ENCODE results near the gene LRP3.
"Not testable (repeated sequence)": the region's sequence is repeated elsewhere in the genome, so short reads cannot be mapped to it uniquely, and the experiment has no call there.

Gene LRP3

DNA sequence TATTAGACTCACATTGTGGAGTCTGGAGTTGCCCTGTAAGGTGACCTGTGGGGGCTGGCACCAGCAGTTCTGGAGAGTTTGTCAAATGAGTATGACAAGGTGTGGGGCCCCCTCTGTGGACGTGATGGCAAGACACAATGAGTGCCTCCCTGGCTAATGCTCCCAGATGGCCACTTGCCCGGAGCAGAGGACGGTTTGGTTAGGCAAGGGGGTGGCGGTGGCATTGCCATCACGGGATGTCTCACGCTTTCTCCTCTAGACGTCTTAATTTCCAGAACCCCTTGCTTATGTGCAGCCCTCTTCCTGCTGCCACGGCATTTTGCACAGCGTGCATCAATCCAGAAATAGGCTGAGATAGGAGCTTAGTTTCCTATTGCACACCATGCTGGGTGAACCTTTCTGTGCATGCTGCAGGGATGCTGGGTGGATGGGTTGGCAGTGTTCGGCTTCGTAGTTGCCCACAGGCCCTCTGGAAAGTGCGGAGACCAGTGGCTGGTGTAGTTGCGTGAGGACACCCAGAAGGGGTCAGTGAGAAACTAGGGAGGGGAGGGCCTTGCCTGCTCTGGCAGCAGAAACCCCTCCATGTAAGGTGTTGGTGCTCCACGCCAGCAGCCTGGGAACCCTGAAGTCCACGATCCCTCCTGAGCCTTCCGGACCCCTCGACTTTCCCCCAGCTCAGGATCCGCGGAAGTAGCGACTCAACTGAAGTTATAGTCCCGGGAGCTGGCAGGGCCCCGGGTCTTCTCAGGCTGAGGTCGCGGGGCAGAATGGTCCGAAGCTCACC lies 18.1 kb upstream of the LRP3 start:
- no peak for DNase-seq (ENCODE audit: low read depth in 2 of 2)

DNA sequence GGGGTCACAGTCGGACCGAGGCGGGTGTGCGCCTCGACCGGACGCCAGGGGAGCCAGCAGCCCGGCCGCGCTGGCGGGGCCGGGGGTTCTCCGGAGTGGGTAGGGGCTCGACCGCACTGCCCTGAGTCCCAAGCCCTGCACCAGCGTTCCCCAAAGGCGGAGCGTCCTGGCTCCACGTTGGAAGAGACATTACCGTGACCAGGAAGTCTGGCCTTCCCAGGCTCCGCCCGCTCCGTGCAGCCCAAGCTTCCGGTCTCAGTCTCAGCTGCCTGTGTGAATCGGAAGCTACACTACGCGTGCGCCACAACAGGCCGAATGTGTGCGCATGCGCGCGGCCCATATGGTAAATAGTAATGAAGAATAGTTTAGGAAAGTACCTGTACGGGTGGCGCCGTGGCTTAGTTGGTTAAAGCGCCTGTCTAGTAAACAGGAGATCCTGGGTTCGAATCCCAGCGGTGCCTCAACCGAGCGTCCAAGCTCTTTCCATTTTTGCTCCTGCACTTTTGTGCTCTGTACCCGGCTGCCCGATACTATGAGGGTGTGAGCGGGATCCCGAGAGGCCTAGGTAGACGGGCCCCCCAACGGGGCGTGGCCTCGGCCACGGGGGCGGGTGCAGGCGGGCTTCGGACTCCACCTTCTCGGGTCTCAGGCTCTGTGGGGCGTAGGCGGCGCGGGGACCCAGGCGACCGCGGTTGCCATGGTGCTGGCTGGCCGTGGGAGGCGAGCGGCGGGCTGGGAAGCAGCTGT lies 17.3 kb upstream of the LRP3 start:
- DNase-seq (ENCODE audit: low read depth in 2 of 2) = peak; percentile 88 to 93

DNA sequence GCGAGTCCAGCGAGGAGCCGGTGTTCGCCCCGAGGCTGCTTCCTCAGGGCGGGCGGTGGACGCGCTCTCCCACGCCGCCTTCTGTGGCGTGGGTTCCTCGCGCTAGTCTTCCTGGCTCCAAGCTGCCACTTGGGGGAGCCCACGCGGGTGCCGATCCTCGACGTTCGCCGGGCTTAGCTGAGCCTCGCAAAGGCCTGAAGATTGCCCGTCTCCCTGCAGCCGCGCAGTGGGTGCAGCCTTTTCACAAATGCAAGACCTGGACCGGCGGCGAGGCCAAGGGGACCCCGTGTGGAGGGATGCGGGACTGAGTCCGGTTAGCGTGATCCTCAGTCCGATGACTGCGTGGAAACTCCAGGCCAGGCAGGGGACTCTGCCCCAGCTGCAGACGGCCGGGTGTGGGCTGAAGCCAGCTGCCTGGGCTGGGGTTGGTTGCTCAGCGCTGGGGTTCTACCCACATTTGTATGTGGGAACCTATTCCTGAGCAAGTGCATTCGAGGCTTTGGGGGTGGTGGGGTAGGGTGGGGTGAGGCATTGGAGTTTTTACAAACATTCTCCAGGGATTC lies 16.6 kb upstream of the LRP3 start:
- DNase-seq (ENCODE audit: low read depth in 2 of 2) = no peak

DNA sequence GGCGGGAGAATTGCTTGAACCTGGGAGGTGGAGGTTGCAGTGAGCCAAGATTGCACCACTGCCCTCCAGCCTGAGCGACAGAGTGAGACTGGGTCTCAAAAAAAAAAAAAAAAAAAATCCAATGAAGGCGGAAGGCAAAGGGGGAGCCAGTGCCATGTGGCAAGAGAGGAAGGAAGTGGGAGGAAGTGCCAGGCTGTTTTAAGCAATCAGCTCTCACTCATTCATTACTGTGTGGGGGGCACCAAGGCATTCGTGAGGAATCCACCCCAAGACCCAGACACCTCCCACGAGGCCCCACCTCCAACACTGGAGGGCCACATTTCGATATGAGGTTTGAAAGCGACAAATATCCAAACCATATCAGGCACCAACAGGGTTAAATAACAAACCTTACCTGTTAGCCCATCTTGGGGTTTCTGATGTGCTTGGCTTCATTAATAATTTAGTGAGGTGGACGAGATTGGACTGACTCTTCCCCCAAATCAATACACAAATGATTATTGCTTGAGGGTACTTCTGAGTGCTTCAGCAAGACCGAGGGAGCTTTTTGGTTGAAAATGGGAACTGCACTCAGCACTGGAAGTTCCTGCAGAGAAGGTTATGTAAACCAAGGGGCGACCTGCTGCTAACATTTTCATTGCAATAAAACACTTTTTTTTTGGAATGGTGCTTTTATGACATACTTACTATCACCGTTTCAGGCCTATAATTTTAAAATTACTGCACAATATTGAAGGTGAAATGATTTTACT lies 7.5 kb upstream of the LRP3 start:
- no peak for DNase-seq (ENCODE audit: low read depth in 2 of 2)

DNA sequence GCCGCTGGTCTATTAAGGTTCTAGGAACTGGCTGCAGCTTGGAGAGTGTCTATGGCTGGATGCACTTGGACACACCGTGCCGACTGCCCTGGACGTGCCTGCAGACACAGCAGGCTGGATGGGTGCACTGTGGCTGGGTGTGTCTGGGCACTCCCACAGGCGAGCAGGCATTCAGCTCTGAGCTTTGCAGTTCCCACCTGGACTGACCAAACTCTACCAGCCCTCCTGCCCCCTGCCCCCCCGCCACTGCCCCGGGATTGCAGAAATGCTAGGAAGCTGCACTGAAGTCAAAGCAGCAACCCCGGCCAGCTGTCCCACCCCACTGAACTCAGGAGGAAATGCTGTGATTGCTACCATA lies 7.0 kb upstream of the LRP3 start:
- no peak for DNase-seq (ENCODE audit: low read depth in 2 of 2)

DNA sequence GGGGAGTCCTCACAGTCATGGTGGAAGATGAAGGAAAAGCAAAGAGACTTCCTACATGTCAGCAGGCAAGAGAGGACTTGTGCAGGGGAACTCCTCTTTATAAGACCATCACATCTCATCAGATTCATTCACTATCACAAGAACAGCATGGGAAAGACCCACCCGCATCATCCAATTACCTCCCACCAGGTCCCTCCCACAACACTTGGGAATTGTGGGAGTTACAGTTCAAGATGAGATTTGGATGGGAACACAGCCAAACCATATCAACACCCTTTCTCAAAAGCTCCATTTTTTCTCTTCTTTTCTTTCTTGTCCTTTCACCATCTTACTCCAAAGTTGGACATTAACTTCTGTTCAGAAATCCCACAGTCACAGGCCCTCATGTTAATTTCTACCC lies 4.7 kb upstream of the LRP3 start:
- DNase-seq (ENCODE audit: low read depth in 2 of 2) = no peak

DNA sequence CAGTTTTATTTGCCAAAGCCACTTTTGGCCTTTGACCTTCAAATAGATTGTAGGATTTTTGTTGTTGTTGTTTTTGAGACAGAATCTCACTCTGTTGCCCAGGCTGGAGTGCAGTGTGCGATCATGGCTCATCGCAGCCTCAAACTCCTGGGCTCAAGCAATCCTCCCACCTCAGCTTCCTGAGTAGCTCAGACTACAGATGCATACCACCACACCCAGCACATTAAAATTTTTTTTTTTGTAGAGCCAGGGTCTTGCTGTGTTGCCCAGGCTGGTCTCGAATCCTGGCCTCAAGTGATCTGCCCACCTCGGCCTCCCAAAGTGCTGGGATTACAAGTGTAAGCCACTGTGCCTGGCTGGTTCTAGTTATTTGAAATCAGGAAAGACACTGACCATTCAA lies 3.0 kb upstream of the LRP3 start:
- not testable (repeated sequence) for DNase-seq (ENCODE audit: low read depth in 2 of 2)

DNA sequence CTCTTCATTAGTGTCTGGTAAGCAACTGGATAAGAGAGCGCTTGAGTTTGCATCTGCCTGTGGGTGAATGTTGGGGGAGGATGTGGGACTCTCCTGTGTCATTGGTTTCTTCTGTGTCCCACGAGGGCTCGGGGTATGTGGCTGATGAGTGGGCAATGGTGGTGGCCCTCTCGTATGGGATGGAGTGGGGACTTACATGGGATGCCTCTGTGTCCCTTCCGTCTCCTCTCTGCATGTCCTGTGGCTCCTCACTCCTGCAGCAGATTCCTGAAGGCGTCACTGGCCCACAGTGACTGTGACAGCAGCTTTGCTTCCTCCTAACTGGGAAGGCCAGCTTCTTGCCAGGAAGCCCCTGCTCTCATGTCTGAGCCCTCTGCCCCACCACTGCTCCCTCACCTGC lies 2.6 kb upstream of the LRP3 start:
- DNase-seq (ENCODE audit: low read depth in 2 of 2) = no peak

DNA sequence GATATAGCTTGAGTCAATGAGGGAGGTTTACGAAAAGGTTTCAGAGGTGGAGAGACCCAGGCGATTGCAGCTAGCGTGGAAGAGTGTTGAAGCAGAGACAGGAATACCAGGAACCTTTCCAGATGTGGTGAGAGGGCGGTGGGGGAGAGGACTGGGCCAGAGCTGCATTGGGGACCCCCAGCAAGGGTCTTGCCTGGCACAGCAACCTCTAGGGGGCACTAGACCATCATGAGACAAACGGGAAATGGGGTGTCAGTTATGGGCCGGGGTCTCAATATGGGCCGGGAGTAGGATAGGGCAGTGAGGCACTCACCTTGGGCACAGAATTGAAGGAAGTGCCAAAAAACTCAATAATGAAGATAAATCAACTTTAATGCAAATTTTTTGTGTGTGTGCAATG lies 2.1 kb upstream of the LRP3 start:
- DNase-seq (ENCODE audit: low read depth in 2 of 2) = no peak

DNA sequence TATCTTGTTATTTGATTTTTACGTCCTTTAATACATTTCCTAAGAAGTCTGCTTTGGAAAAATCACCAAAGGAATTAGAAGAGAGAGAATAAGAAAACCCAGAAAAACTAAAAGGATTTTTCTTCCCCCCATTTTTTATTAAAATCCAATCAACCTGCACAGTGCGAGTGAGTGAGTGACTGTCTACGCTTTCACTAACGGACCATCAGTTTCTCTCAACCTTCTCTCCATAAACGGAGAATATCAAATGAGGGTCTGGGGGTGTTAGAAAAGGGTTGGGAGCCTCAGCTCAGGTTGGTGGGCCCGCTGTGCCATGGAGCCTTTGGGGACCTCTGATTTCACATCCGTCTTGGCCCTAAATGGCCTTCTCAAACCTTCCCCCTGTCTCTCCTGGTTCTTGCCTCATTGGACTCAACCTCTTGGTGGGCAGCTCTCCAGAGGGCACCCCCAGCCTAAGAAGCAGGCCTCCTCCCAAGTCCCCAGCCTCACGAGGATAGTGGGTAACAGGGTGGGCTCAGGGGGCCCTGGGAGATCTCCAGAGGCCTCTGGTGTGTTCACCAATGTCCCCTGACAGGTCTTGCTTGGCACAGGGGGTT lies 763 bp upstream of the LRP3 start:
- no peak for DNase-seq (ENCODE audit: low read depth in 2 of 2)

DNA sequence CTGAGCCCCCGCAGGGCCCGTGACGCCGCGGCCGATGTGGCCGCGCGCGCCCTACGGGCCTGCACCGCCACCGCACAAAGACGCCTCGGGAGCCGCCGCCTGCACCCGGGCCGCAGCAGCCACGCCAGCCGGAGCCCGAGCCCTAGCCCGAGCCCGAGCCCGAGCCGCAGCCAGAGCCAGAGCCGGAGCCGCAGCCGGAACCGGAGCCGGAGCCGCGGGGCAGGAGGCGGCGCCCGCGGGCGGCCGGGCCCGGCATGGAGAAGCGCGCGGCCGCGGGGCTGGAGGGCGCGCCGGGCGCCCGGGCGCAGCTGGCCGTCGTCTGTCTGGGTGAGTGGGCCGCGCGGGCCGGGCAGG lies 379 bp downstream of the LRP3 start:
- DNase-seq (ENCODE audit: low read depth in 2 of 2) = no peak

DNA sequence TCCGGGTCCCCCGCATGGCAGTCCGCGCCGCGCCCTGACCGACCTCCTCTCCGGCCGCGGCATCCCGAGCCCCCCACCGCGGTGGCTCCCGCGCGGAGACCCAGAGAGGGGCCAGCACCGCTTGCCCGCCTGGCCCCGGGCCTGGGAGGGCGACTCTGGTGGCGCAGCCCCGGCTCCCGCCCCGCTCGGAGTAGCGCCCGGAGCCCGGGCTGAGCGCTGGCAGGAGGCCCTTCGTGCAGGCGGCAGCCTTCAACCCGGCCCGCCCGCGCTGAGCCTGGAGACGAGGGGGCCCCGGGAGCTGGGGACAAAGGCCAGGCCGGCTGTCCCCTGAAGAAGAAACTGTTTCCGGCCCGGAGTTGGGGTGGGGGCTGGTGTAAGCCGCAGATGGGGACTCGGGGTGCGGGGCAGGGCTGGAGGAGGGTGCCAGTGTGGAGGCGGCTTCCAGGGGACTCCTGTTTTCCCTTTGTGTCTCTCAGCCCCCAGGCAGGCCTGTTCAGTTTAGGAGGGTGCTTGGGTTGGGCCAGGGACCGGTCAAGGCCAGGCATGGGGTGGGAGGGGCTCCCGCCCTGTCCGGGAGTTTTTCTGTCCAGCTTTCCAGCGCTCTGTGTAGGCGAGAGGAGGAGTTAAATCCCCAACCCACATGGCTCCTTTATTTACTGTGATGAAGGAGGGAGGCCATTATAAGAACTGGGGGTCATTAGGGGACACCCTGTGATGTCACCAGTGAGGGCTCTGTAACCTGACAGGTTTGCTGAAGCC lies 935 bp downstream of the LRP3 start:
- DNase-seq (ENCODE audit: low read depth in 2 of 2) = no peak

DNA sequence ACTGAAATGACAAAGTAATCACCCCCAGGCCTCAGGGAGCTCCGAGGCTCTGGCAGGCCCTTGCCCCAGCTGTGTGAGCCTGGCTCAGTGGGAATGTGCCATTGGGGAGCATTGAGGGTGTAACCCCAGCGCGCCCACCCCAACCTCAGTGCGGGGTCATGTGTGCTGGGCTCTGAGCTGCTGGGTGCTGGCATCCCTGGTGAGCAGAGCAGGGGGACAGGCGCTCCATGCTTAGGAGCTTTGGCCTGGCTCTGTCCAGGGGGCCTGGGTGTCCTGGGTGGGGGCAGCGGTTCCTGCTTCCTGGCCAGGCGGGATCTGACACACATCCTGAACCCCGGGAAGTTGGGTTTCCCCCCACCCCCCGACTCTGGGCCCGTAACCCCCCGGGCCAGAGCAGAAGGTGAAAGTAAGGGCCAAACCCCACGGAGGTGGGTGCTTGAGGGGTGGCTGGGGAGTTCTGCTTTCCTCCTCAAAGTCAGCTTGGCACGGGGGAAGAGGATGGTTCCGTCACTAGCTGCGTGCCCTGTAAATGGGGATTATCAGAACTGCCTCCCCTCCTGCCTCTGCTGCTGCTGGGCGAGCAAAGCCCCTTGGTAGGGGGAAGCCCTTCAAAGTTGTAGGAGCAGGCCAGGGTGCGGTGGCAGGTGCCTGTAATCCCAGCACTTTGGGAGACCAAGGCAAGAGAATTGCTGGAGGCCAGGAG lies 1.7 kb downstream of the LRP3 start:
- DNase-seq (ENCODE audit: low read depth in 2 of 2) = no peak

DNA sequence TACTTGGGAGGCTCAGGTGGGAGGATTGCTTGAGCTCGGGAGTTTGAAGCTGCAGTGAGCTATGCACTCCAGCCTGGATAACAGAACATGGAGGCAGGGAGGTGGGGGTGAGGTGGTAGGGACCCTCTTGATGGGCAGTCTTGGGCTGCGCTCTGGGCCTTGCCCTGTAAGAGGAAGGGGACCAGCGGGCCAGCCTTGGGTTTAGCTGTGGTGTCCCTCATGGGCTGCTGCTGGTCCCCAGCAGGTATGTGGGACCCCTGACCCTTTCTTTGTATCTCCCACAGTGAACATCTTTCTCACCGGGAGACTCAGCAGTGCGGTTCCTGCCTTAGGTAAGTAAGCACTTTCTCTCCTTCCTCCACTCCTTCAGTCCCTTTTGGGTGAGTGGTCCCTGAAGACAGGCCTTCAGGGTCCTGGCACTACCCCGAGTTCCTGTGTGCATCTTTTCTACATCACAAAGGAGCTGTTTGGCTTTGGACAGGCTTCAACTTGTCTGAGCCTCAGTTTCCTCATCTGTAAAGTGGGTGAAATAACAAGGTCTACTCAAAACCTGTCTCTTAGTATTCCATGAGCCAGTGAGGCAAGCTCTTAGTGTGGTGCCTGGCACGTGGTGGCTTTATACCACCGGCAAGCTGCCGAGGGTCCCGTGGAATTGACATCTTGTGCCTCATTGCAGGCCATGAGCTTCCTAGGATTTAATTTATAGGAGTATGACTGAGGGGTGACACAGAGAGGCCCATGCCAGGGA lies 2.5 kb downstream of the LRP3 start:
- DNase-seq (ENCODE audit: low read depth in 2 of 2) = no peak

DNA sequence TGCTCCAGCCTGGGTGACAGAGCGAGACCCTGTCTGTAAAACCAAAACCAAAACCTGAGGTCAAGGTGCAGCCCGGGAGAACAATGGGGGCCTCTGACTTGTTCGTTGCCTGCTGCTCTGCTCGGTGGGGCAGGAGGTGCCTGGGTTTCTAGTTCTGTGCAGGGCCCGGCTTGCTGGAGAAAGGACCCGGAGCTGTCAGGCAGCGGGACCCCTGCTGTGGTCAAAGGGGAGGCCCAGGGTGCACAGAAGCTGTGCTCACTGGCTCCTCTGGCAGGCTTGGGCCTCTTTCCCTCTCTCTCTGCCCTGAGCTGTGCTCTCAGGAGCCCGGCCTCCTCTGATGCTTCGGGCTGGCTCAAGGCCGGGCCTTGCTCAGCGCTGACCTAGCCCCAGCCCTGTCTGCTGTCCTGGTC lies 3.5 kb downstream of the LRP3 start:
- DNase-seq (ENCODE audit: low read depth in 2 of 2) = no peak

DNA sequence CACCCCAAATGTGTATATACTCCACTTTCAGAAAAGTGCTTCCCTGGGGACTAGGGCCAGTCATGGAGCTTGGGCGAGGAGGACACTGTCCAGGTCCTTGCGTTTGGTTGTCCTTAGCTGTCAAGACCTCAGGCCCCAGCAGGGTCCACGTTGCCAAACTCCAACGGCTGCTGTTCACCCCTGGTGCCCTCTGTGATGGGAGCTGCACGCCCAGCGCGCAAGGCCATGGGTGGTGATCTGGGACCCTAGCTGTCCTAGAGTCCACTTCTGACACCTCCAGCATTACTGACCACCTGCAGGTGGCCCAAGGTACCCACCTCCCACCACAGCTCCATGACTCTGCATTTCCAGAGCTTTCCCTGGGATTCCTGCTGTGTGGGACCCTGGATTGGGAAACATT lies 4.0 kb downstream of the LRP3 start:
- DNase-seq (ENCODE audit: low read depth in 2 of 2) = no peak

DNA sequence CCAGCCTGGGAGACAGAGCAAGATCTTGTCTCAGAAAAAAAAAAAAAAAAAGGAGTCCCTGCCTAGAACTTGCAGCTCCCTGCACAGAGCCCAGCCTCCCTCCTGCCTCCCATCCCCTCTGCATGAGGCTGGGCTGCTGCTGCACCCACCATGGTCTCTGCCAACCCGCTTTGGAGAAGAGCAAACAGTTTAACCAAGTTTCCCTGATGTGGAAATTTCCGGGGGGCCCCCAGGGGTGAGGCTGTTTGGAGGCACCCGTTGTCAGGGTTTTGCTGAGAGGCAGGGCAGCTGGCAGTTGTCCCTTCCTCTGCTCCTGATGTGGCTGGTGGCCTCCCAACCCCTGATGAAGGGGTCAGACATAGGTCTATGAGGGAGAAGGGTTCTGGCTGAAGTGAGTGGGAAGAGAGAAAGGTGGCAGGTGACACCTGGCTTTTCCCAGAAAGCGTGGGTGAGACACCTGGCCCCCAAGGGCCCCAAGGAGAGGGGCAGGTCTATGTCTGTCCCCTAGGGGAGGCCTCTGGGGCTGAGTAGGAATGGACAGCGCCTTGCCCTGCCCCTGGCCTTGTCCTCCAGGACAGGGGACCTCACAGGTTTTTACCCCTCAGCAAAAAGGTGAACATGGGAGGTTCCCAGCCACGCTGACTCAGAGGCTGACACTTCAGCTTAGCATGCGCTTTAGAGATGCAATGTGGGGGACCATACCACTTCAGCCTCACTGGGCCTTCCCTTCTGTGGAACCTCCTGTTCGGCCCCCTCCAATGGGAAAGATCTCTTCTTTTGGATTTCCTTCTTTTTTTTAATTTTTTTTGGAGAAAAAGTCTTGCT lies 5.5 kb downstream of the LRP3 start:
- DNase-seq (ENCODE audit: low read depth in 2 of 2) = no peak

DNA sequence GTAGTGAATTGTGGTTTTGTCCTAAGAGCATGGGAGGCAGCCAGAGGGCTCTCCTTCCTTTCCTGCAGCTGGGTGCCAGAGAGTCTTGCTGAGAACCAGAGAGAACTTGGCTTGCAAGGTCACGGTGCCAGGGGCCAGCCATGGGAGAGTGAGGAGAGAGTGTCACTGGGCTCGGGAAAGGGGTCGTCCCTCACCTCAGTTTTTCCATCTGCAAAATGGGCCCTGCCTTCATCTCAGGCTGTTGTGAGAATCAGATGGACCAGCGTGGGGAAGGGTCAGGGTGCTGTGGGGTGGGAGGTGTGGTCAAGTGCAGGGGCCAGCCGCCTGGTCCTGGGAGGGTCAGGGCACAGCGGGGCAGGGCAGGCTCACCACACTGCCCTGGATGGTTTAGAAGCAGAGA lies 7.3 kb downstream of the LRP3 start:
- DNase-seq (ENCODE audit: low read depth in 2 of 2) = no peak

DNA sequence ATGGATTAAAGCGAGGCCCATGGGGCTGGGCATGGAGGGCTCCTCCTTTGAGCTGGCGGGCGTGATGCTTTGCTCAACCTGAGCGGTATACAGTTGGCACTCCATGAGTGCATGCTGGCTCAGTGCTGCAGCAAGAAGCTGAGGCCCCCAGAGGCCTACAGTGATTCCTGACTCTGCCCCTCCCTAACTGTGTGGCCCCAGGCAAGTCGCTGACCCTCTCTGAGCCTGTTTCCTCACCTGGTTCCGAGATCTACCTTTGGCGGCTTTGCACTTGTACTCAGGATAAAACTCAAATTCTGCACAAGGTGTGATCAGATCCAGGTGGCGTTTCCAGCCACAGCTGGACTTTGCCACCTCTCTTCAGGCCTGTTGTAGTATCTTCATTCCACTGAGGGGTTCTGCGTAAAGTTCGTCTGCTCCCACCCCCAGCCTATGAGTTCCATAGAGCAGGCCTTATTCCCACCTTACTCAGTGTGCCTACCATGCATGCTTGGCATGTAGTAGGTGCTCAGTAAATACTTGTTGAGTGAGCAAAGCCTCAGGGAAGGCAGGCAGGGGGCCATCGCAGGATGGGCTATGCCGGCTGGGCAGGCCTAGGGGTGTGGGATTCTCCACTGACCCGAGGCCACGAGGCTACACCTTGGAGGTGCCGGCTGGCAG lies 7.9 kb downstream of the LRP3 start:
- no peak for DNase-seq (ENCODE audit: low read depth in 2 of 2)
